Keratinocyte (primary cell): ENCODE results near the gene OR13J1. TPM values are rescaled to one million over a fixed set of nuclear protein-coding genes. Genes with fewer than 3 reads are reported as not detected.

Source experiments
- DNase-seq: peaks from one replicate; pipeline ENCODE4 v3.0.0-alpha.2; 2011; ENCODE audit warnings: low read depth, missing footprints, low spot score
- FAIRE-seq: peaks from 2 replicates; lab custom pipeline; 2011; peaks lifted over from hg19 to GRCh38; lab: Jason Lieb, UNC
- H2AFZ ChIP-seq: 2 replicates; pipeline ENCODE4 v1.6.0; 2012; ENCODE audit warnings: low read length, control low read depth, inconsistent platforms; ENCODE audit not compliant: control insufficient read depth
- H3K27ac ChIP-seq: 2 replicates; pipeline ENCODE4 v1.5.1; 2011; ENCODE audit warnings: low read length; ENCODE audit not compliant: control insufficient read depth, insufficient read depth
- H3K27me3 ChIP-seq: 3 replicates; pipeline ENCODE4 v1.6.0; 2011; ENCODE audit warnings: low read length; ENCODE audit not compliant: control insufficient read depth, insufficient read depth; ENCODE audit errors: extremely low read depth
- H3K36me3 ChIP-seq, 2 experiments: 2 replicates in 1 of 2; 3 replicates in 1 of 2; pipeline ENCODE4 v1.5.1; 2011; ENCODE audit warnings: low read length in 2 of 2, mild to moderate bottlenecking in 1 of 2; ENCODE audit not compliant: control insufficient read depth in 2 of 2, insufficient read depth in 2 of 2; ENCODE audit errors: extremely low read depth in 1 of 2
- H3K4me1 ChIP-seq: 3 replicates; pipeline ENCODE4 v1.5.1; 2011; ENCODE audit warnings: low read length; ENCODE audit not compliant: control insufficient read depth, insufficient read depth; ENCODE audit errors: extremely low read depth
- H3K4me2 ChIP-seq: 3 replicates; pipeline ENCODE4 v1.6.0; 2011; ENCODE audit warnings: low read depth, low read length; ENCODE audit not compliant: control insufficient read depth, insufficient read depth; ENCODE audit errors: extremely low read depth
- H3K4me3 ChIP-seq, 3 experiments: fragments of 200-600 bp in 1 of 3; sonication (generic) in 1 of 3; 2 replicates in 2 of 3; 3 replicates in 1 of 3; pipeline ENCODE4 v1.5.1; 2011 to 2016; ENCODE audit warnings: low read length in 3 of 3, mild to moderate bottlenecking in 3 of 3, control low read depth in 2 of 3, inconsistent platforms in 1 of 3, low read depth in 1 of 3, mixed read lengths in 1 of 3, mixed run types in 1 of 3, moderate library complexity in 1 of 3; ENCODE audit not compliant: control insufficient read depth in 2 of 3, insufficient read depth in 2 of 3; ENCODE audit errors: extremely low read depth in 1 of 3
- H3K79me2 ChIP-seq: 2 replicates; pipeline ENCODE4 v1.6.0; 2012; ENCODE audit warnings: low read length; ENCODE audit not compliant: control insufficient read depth, insufficient read depth
- H3K9ac ChIP-seq: 3 replicates; pipeline ENCODE4 v1.6.0; 2011; ENCODE audit warnings: low read length; ENCODE audit not compliant: control insufficient read depth, insufficient read depth; ENCODE audit errors: extremely low read depth
- H3K9me1 ChIP-seq: 3 replicates; pipeline ENCODE4 v1.6.0; 2011; ENCODE audit warnings: low read length; ENCODE audit not compliant: control insufficient read depth, insufficient read depth; ENCODE audit errors: extremely low read depth
- H3K9me3 ChIP-seq: 2 replicates; pipeline ENCODE4 v1.5.1; 2012; ENCODE audit warnings: low read depth, low read length; ENCODE audit not compliant: control insufficient read depth
- H4K20me1 ChIP-seq: 3 replicates; pipeline ENCODE4 v1.6.0; 2011; ENCODE audit warnings: low read length; ENCODE audit not compliant: control insufficient read depth, insufficient read depth; ENCODE audit errors: extremely low read depth
- CTCF ChIP-seq, 3 experiments: IDR thresholded peaks in 1 of 3; conservative IDR thresholded peaks in 1 of 3; optimal IDR thresholded peaks in 1 of 3; 2 replicates in 2 of 3; 3 replicates in 1 of 3; pipeline versions ENCODE3 to v1.5.1; 2011; ENCODE audit warnings: low read length in 3 of 3, mild to moderate bottlenecking in 3 of 3, moderate library complexity in 2 of 3, control low read depth in 1 of 3, inconsistent platforms in 1 of 3; ENCODE audit not compliant: insufficient read depth in 2 of 3; ENCODE audit errors: extremely low read depth in 1 of 3
- EZH2 ChIP-seq: IDR thresholded peaks from one replicate; pipeline ENCODE4 v1.6.1; 2012; ENCODE audit warnings: inconsistent platforms, mild to moderate bottlenecking, low read length, moderate library complexity
- dilution Hi-C: fragments of 300-500 bp; cut with MboI; formaldehyde crosslinking; loops from one replicate; pipeline ENCODE4 v1.7.0; 2020; ENCODE audit warnings: low sequenced_read_pairs; ENCODE audit not compliant: extremely low pct_ligation_motif_present
- polyA plus RNA-seq, 5 experiments: library from polyadenylated mRNA; depleted of rRNA in 3 of 5; stranded (reverse) in 3 of 5; stranded (forward) in 1 of 5; unstranded in 1 of 5; fragments of >200 nt; gene quantifications; 1 replicate in 1 of 5; 2 replicates in 3 of 5; 3 replicates in 1 of 5; pipeline versions ENCODE4 v1.2.1 to v1.2.3, GENCODE V29; 2011 to 2012; ENCODE audit warnings: missing spikeins in 2 of 5, low read depth in 1 of 5, low replicate concordance in 1 of 5

The OR13J1 gene
- polyA plus RNA-seq, 1 donor (not counting 4 experiments of a cell fraction or from before 2014, with no cell fraction given) = not detected

DNA sequence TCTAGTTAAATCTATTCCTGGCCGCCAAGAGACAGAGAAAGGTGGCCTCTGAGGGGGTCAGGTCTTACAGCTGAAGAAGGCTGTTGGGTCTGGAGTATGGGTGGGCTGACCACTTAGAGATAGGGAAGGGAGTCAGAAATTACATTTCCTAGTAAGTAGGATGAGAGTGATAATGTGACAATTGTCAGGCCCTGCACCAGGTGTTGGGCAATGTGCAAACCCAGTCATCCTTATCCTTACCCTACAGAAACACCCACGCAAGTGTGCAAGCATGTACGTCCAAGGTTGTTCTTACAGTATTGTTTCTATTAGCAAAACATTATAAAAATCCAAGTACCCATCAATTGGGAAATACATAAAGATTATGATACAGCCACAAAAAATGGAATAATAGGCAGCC, 48.6 kb upstream of the OR13J1 start:
- Histone ChIP-seq H3K36me3 (no peaks in the 10 kb centered on the region), H2AFZ (no peak overlapping the region), H3K27me3 (no peaks in the 10 kb centered on the region), H3K4me2 (no peak overlapping the region), H3K9me3 (no peaks in the 10 kb centered on the region), H3K9ac (no peak overlapping the region), H3K4me1 (peaks cover 9% of the 10 kb centered on the region), H4K20me1 (no peaks in the 10 kb centered on the region), H3K79me2 (no peaks in the 10 kb centered on the region), H3K4me3 (no peak overlapping the region), H3K27ac (no peak overlapping the region), H3K9me1 (no peaks in the 10 kb centered on the region)
- dilution Hi-C loops = no loop called here
- DNase-seq (no peak), FAIRE-seq (no peak)
- no peak for TF ChIP-seq CTCF (optimal IDR thresholded peaks at IDR 0.05 in 1 of 3, IDR thresholded peaks at IDR 0.05 in 1 of 3, conservative IDR thresholded peaks at IDR 0.05 in 1 of 3; ENCODE audit: extremely low read depth in 1 of 3, insufficient read depth in 2 of 3, low read length in 3 of 3)
- no peak for TF ChIP-seq EZH2

- dilution Hi-C loops = no loop called here
- FAIRE-seq (no peak), DNase-seq (no peak)
- TF ChIP-seq EZH2 (no peak), CTCF (optimal IDR thresholded peaks at IDR 0.05 in 1 of 3, IDR thresholded peaks at IDR 0.05 in 1 of 3, conservative IDR thresholded peaks at IDR 0.05 in 1 of 3; ENCODE audit: extremely low read depth in 1 of 3, insufficient read depth in 2 of 3, low read length in 3 of 3) (no peak)
- Histone ChIP-seq H3K9ac (no peak overlapping the region), H3K79me2 (no peaks in the 10 kb centered on the region), H3K4me1 (peaks cover 4% of the 10 kb centered on the region), H3K9me3 (no peaks in the 10 kb centered on the region), H3K4me2 (no peak overlapping the region), H3K9me1 (no peaks in the 10 kb centered on the region), H3K27me3 (no peaks in the 10 kb centered on the region), H2AFZ (no peak overlapping the region), H3K27ac (no peak overlapping the region), H4K20me1 (no peaks in the 10 kb centered on the region), H3K36me3 (no peaks in the 10 kb centered on the region), H3K4me3 (no peak overlapping the region)
Observed at GRCh38 chr9:35917261-35917660, 47.1 kb upstream of the OR13J1 start.
